Choroid plexus epithelial cell (primary cell): ENCODE results near the gene LDAH.
"Not testable (repeated sequence)": the region's sequence is repeated elsewhere in the genome, so short reads cannot be mapped to it uniquely, and the experiment has no call there.

Source experiments
- DNase-seq: peaks from one replicate; pipeline ENCODE4 v3.0.0-alpha.2; 2010; ENCODE audit warnings: low read depth
- H3K4me3 ChIP-seq: 2 replicates; pipeline ENCODE4 v1.5.1; 2011; ENCODE audit warnings: low read depth, mild to moderate bottlenecking, control low read depth, low read length, moderate library complexity
- CTCF ChIP-seq: conservative IDR thresholded peaks from 2 replicates; pipeline ENCODE4 v1.5.1; 2011; ENCODE audit warnings: low read depth, mild to moderate bottlenecking, control low read depth, inconsistent platforms, low read length, moderate library complexity

Gene LDAH

GRCh38 chr2:20796374-20796791 lies 26.5 kb downstream of the LDAH start:
- DNase-seq: peak; percentile 79
- no peak overlapping the region for H3K4me3 ChIP-seq
- TF ChIP-seq CTCF: no peak

- DNase-seq, H3K4me3 ChIP-seq: not testable (repeated sequence)
Measured at GRCh38 chr2:20793944-20794343, 29.0 kb downstream of the LDAH start.

GRCh38 chr2:20781656-20782265 lies 41.1 kb downstream of the LDAH start:
- no peak overlapping the region for H3K4me3 ChIP-seq
- DNase-seq: peak; percentile 61
- peak; percentile 88 for TF ChIP-seq CTCF

- no peak for TF ChIP-seq CTCF
- no peak for DNase-seq
Measured at GRCh38 chr2:20771299-20771698, 51.6 kb downstream of the LDAH start.

GRCh38 chr2:20766798-20767644 lies 55.9 kb downstream of the LDAH start:
- no peak for DNase-seq
- no peak overlapping the region for H3K4me3 ChIP-seq
- TF ChIP-seq CTCF: no peak

More at GRCh38 chr2:20771299-20771698, 51.6 kb downstream of the LDAH start:
- no peak overlapping the region for H3K4me3 ChIP-seq

- no peak for DNase-seq
- H3K4me3 ChIP-seq: no peak overlapping the region
- no peak for TF ChIP-seq CTCF
Measured at GRCh38 chr2:20766213-20766612, 56.7 kb downstream of the LDAH start.

GRCh38 chr2:20762945-20763683 lies 59.8 kb downstream of the LDAH start:
- H3K4me3 ChIP-seq: no peak overlapping the region
- no peak for TF ChIP-seq CTCF
- no peak for DNase-seq
